Thyroid gland (tissue), 4 donors: ENCODE measurements around the gene TMEM26.

ENCODE experiments used
- CTCF ChIP-seq, 6 experiments: fragments of 200-600 bp in 3 of 6; fragments of 450-650 bp in 3 of 6; sonication (generic) in 3 of 6; IDR thresholded peaks; one replicate each; pipeline ENCODE4 v1.5.1; 2016 to 2019; ENCODE audit warnings: antibody characterized with exemption in 6 of 6, mild to moderate bottlenecking in 2 of 6, inconsistent platforms in 1 of 6, moderate library complexity in 1 of 6
- POLR2A ChIP-seq, 2 donors: fragments of 450-650 bp; IDR thresholded peaks; one replicate each; pipeline ENCODE4 v1.6.1; 2017; ENCODE audit warnings: antibody characterized with exemption in 2 of 2, mild to moderate bottlenecking in 2 of 2, moderate library complexity in 1 of 2

- TF ChIP-seq CTCF (IDR thresholded peaks at IDR 0.05) (no peak), POLR2A (IDR thresholded peaks at IDR 0.05) (no peak)
Observed at GRCh38 chr10:61408105-61408504, 45.1 kb downstream of the TMEM26 start.
